Esophagus squamous epithelium (tissue), 5 donors: Measurements from ENCODE around the gene SMC6. TPM values are rescaled to one million over a fixed set of nuclear protein-coding genes. Genes with fewer than 3 reads are reported as not detected.

Source experiments
- DNase-seq: peaks from one replicate; lab custom pipeline; 2025; lab: John Stamatoyannopoulos, UW
- H3K27ac ChIP-seq, 4 donors: fragments of 200-600 bp; sonication (generic); one replicate each; pipeline ENCODE4 v1.5.1; 2016 to 2019; ENCODE audit warnings: mild to moderate bottlenecking in 1 of 4
- H3K27me3 ChIP-seq, 4 donors: fragments of 200-600 bp; sonication (generic); 1 replicate in 3 of 4; 2 replicates in 1 of 4; pipeline versions ENCODE4 v1.5.1 to v1.6.0; 2017 to 2021; ENCODE audit warnings: antibody characterized with exemption in 1 of 4
- H3K36me3 ChIP-seq, 3 donors: fragments of 200-600 bp; sonication (generic); one replicate each; pipeline ENCODE4 v1.5.1; 2016 to 2019
- H3K4me1 ChIP-seq, 3 donors: fragments of 200-600 bp; sonication (generic); one replicate each; pipeline ENCODE4 v1.5.1; 2017 to 2019
- H3K4me3 ChIP-seq, 4 donors: fragments of 200-600 bp; sonication (generic); 1 replicate in 3 of 4; 2 replicates in 1 of 4; pipeline ENCODE4 v1.5.1; 2016 to 2019; ENCODE audit warnings: mild to moderate bottlenecking in 2 of 4, moderate library complexity in 1 of 4
- H3K9me3 ChIP-seq, 3 donors: fragments of 200-600 bp; sonication (generic); one replicate each; pipeline ENCODE4 v1.5.1; 2016 to 2019
- POLR2A ChIP-seq, 4 donors: fragments of 450-650 bp; IDR thresholded peaks; one replicate each; pipeline ENCODE4 v1.6.1; 2017; ENCODE audit warnings: antibody characterized with exemption in 4 of 4, mild to moderate bottlenecking in 4 of 4, moderate library complexity in 3 of 4
- whole genome bisulfite sequencing, 2 donors: methylation state at CpG; one replicate each; pipeline ENCODE4 v1.1.5; 2018; 5-methylcytosine and 5-hydroxymethylcytosine counted together
- intact Hi-C: fragments of 100-400 bp; cut with DNase I; formaldehyde crosslinking; loops from one replicate; pipeline ENCODE4 v1.15.0; 2022
- total RNA-seq, 4 donors: library from RNA; depleted of rRNA; stranded (reverse); fragments of >200 nt; gene quantifications; one replicate each; pipeline ENCODE4 v1.1.0, GENCODE V29; 2016
- TF ChIP-seq, protein P1 (sequence below), 6 experiments: fragments of 450-650 bp in 4 of 6; fragments of 200-600 bp in 2 of 6; sonication (generic) in 2 of 6; IDR thresholded peaks; one replicate each; pipeline ENCODE4 v1.5.1; 2016 to 2019; ENCODE audit warnings: antibody characterized with exemption in 6 of 6, mild to moderate bottlenecking in 4 of 6, moderate library complexity in 4 of 6
- donor health status: DM: yes; HTN: yes; CAD: no.

SMC6 gene
- total RNA-seq, 4 donors from 2014 or later, result 25.3 to 40.4 (median 31.7) TPM

DNA sequence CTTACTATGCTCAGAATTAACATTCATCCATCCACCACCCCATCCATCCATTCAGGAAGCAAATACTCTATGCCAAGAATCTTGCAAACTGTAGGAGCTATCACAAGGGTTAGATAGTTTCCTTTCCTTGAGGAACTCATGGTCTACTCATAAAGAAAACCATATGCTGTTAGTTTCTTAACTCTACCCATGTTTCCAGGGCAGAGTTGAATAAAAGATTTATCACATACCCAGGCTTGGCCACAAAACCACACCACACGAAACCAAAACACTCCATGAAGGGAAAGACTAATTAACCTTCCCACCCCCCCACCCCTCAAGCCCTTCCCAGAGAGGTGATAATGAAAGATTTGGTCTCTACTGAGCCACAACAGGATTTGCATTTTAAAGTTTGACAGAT is 38.9 kb upstream of the SMC6 start:
- TF ChIP-seq POLR2A (IDR thresholded peaks at IDR 0.05), result no peak
- TF ChIP-seq, protein P1, sequence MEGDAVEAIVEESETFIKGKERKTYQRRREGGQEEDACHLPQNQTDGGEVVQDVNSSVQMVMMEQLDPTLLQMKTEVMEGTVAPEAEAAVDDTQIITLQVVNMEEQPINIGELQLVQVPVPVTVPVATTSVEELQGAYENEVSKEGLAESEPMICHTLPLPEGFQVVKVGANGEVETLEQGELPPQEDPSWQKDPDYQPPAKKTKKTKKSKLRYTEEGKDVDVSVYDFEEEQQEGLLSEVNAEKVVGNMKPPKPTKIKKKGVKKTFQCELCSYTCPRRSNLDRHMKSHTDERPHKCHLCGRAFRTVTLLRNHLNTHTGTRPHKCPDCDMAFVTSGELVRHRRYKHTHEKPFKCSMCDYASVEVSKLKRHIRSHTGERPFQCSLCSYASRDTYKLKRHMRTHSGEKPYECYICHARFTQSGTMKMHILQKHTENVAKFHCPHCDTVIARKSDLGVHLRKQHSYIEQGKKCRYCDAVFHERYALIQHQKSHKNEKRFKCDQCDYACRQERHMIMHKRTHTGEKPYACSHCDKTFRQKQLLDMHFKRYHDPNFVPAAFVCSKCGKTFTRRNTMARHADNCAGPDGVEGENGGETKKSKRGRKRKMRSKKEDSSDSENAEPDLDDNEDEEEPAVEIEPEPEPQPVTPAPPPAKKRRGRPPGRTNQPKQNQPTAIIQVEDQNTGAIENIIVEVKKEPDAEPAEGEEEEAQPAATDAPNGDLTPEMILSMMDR (IDR thresholded peaks at IDR 0.05), result no peak
- DNase-seq, result no peak
- Histone ChIP-seq H3K27ac (no peak overlapping the region), H3K4me1 (peaks cover 0 to 64% (median 3%) of the 10 kb centered on the region in 3 donors), H3K27me3 (peaks cover 0 to 24% (median 0%) of the 10 kb centered on the region in 4 donors), H3K9me3 (no peaks in the 10 kb centered on the region), H3K36me3 (no peaks in the 10 kb centered on the region), H3K4me3 (no peak overlapping the region)
- WGBS, 2 donors, result 57% methylated on average over 1 of the region's 1 CpG; no CpG with 5 or more reads in 1 of the 2 donors
- intact Hi-C loops, result no loop called here

DNA sequence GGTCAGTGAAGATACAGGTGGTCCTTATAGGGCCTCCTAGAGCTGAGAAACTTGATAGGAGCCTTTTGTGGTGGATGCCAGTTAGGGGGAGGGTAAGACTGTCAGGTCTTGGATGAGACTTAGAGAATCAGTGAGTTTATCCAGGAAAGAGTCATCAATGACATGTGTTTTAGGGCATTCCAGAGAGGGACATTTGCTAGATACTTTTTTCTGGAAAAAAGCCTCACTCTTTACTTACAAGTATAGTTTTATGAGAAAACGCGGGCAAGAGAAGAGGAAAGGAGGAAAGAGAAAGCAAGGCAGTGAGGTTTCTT is 38.2 kb upstream of the SMC6 start:
- WGBS, 2 donors, result 68 to 89% methylated on average over 2 of the region's 2 CpGs

DNA sequence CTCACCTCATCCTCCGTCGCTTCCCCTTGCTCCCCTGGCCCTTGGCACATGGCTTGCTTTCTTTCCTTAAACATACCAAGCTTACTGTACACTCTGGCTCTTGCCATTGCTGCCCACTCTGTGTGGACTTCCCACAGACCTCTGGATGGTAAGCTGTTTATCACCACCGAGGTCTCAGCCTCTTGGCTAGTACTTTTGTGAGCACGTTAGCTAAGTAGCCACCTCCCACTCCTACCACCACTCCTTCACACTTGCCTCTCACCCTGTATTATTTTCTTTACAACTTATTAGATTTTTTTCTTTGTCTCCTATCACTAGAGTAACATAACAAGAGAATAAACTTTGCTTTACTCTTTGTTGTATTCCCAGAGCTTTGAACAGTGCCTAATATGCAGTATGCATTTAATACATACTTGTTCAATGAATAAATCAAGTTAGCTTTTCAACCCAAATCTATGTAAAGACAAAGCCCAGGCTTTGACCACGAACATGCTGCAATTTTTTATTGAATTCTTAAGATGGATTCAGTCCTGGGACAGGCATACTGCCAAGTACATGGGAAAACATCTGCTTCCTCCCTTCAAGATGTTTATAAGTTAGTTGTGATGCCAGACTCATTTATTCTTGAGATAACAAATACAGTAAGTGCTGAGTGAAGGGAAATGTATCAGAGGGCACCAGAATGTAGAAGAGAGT is 37.7 kb upstream of the SMC6 start:
- Histone ChIP-seq H3K27me3 (peaks cover 0 to 24% (median 0%) of the 10 kb centered on the region in 4 donors), H3K36me3 (no peaks in the 10 kb centered on the region), H3K9me3 (no peaks in the 10 kb centered on the region), H3K4me1 (peaks cover 0 to 61% (median 3%) of the 10 kb centered on the region in 3 donors), H3K4me3 (no peak overlapping the region), H3K27ac (peak overlapping the region in 1 of 4 donors; percentile 27)
- TF ChIP-seq POLR2A (IDR thresholded peaks at IDR 0.05), result no peak
- TF ChIP-seq, protein P1 (IDR thresholded peaks at IDR 0.05), result no peak
- no peak for DNase-seq
- 30 to 37% methylated on average over 5 of the region's 5 CpGs for WGBS, 2 donors
- intact Hi-C loops, result no loop called here

More for the DNA sequence above, 38.2 kb upstream of the SMC6 start:
- TF ChIP-seq POLR2A (IDR thresholded peaks at IDR 0.05), result no peak
- TF ChIP-seq, protein P1 (IDR thresholded peaks at IDR 0.05), result no peak
- Histone ChIP-seq H3K27me3 (peaks cover 0 to 24% (median 0%) of the 10 kb centered on the region in 4 donors), H3K27ac (no peak overlapping the region), H3K9me3 (no peaks in the 10 kb centered on the region), H3K36me3 (no peaks in the 10 kb centered on the region), H3K4me1 (peaks cover 0 to 64% (median 3%) of the 10 kb centered on the region in 3 donors), H3K4me3 (no peak overlapping the region)
- intact Hi-C loops, result no loop called here
- DNase-seq, result no peak

DNA sequence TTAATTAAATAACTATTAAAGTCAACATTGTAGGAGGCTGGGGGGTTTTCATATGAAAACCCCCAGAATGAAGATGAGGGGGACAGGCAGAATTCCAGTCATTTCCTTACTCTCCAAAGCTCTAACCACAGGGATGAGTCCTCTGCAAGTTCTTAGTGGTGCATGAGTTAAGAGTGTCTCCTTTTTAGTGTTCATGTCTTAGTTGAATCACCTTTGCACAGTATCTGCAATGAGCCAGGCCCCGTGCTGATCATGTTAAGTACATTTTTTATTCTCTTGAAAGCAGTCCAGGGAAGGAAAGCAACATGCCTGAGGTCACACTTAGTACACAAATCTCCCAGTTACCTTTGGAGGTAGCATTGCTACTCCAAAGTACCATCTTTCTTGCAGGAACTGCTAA is 36.9 kb upstream of the SMC6 start:
- TF ChIP-seq, protein P1 (IDR thresholded peaks at IDR 0.05), result no peak
- no peak for TF ChIP-seq POLR2A (IDR thresholded peaks at IDR 0.05)
- no peaks in the 10 kb centered on the region for H3K36me3 ChIP-seq
- peaks cover 0 to 24% (median 0%) of the 10 kb centered on the region in 4 donors for H3K27me3 ChIP-seq
- H3K4me1 ChIP-seq, result peaks cover 0 to 53% (median 3%) of the 10 kb centered on the region in 3 donors
- DNase-seq, result no peak
- H3K9me3 ChIP-seq, result no peaks in the 10 kb centered on the region
- 20 to 38% methylated on average over 1 of the region's 1 CpG for whole genome bisulfite sequencing, 2 donors
- no peak overlapping the region for H3K4me3 ChIP-seq
- peak overlapping the region in 1 of 4 donors; percentile 27 for H3K27ac ChIP-seq
- intact Hi-C loops, result no loop called here

DNA sequence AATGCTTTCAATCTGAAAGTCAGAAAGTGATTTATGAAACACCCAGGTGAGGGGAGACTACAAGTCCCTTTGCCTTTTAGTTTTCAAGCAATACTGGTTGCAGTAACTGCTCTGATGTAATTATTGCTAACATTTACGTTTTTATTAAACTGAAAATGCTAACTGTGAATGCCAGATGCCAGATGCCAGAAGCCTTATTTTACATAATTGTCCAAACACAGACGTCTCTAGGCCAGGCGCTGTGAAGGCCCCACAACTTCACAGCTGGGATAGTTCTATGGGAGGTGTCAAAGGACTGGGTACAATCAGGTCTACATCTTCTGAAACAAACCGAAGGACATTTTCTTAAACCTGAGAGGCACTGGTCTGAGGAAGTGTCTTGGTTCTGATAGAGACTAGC is 35.2 kb upstream of the SMC6 start:
- Histone ChIP-seq H3K27ac (no peak overlapping the region), H3K4me3 (no peak overlapping the region), H3K27me3 (peaks cover 0 to 21% (median 0%) of the 10 kb centered on the region in 4 donors), H3K36me3 (no peaks in the 10 kb centered on the region), H3K4me1 (peaks cover 0 to 36% (median 0%) of the 10 kb centered on the region in 3 donors), H3K9me3 (no peaks in the 10 kb centered on the region)
- 71 to 76% methylated on average over 4 of the region's 4 CpGs for WGBS, 2 donors
- TF ChIP-seq POLR2A (IDR thresholded peaks at IDR 0.05), result no peak
- TF ChIP-seq, protein P1 (IDR thresholded peaks at IDR 0.05), result no peak
- no peak for DNase-seq
- intact Hi-C loops, result no loop called here
